EH (cell line): ENCODE measurements around the gene GNL3.
"Not testable (repeated sequence)": the region's sequence is repeated elsewhere in the genome, so short reads cannot be mapped to it uniquely, and the experiment has no call there.

ENCODE experiments used
- DNase-seq: peaks from one replicate; pipeline ENCODE4 v3.0.0-alpha.2; 2015; ENCODE audit warnings: low read depth

GNL3 gene, protein sequence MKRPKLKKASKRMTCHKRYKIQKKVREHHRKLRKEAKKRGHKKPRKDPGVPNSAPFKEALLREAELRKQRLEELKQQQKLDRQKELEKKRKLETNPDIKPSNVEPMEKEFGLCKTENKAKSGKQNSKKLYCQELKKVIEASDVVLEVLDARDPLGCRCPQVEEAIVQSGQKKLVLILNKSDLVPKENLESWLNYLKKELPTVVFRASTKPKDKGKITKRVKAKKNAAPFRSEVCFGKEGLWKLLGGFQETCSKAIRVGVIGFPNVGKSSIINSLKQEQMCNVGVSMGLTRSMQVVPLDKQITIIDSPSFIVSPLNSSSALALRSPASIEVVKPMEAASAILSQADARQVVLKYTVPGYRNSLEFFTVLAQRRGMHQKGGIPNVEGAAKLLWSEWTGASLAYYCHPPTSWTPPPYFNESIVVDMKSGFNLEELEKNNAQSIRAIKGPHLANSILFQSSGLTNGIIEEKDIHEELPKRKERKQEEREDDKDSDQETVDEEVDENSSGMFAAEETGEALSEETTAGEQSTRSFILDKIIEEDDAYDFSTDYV

DNA sequence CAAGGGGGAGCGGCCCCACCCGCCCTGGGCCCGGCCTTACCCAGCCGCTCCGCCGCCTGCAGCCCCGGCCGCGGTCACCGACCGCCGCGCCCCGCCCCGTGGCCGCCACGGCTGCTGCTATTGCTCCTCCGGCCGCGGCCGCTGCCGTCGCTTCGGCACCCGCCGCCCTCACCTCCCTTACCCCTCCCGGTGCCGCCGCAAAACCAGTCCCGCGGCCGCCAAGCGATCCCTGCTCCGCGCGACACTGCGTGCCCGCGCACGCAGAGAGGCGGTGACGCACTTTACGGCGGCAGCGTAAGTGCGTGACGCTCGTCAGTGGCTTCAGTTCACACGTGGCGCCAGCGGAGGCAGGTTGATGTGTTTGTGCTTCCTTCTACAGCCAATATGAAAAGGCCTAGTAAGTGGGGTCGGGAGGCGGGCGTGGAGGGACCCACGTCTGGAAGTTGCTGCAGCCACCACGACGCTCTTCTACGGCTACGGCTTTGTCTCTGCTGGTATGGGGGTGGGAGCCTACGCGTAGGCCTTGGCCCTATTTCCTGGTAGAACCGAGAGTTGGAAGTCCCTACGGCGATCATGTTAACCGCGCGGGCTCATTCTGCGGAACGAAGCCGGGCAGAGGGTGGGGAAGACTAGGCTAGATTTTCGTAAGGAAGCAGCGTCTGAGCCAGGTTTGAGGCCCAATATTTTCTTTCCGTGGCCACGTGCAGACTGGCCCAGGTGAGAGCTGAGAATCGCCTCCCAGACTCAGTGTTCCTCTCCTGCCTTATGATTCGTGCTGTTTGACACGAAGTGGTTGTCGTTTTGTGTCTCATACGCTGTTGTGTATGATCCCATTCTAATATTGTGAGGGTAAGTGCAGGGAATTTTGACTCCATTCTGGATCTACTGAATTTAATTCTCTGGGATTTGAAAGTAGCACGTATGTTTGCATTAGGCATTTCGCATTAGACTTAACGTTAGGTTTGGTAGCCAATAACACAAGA, at the start of gene GNL3, which contains the start of gene PBRM1:
Gene GNL3 (plus strand): TSS at position 324 of the 983 bp plus-strand sequence. CDS start 61 bp downstream, at position 385.
Gene PBRM1 (minus strand): TSS at position 205 of the 983 bp plus-strand sequence.
- peak; percentile 95 for DNase-seq

DNA sequence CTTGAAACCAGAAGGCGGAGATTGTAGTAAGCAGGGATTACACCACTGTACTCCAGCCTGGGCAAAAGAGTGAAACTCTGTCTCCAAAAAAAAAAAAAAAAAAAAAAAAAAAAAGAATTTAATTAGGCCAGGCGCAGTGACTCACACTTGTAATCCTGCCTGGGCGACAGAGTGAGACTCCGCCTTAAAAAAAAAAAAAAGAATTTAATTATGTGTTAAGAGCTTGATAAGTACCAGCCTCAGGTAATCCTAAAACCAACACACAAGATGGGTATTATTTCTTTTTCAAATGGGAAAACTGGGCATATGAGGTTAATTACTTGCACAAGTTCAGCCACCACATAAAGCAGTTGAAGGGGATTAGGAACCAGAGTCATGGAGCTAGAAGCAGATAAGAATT, 49.2 kb upstream of the GNL3 start:
- DNase-seq, result peak; percentile 52

DNA sequence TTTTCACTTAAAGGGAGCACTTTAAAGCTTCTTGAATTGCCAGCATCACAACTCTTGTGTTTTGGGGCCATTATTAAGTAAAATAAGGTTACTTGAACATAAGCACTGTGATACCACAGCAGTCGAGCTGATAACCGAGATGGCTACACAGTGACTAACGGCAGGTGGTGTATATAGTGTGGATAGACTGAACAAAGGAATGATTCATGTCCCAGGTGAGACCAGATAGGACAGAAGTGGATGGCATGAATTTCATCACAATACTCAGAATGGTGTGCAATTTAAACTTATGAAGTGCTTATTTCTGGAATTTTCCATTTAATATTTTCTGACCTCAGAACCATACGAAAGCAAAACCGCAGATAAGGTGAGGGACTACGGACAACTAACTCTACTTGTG, 40.3 kb upstream of the GNL3 start:
- no peak for DNase-seq

DNA sequence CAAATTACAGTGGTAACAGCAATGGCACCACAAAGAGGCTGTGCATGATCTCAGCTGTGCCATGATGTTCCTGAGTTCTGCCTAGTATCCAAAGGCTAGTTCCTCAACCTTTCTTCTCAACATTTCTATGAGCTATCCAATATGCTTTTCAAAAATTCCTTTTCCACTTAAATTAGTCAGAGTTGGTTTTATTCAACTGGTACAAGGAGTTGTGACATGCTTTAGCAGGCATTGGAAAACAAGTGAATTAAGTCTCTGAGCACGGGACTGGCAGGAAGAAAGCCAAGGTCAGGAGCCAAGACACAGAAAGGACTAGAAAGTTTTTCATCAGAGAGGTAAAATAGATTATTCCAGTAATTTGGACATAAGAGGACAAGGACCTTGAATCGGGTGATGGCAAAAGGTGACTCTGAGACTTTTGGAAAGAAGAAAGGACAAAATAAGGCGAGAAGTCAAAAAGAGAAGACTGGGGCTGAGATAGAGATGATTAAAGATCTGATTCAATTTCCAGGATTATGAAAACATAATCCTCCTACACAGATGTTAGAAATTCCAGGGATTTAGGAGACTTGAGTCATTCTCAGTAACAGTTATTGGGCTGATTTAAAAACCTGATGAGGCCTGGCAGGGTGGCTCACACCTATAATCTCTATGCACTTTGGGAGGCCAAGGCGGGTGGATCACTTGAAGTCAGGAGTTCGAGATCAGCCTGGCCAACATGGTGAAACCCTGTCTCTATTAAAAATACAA, 36.2 kb upstream of the GNL3 start:
- peak; percentile 57 for DNase-seq

DNA sequence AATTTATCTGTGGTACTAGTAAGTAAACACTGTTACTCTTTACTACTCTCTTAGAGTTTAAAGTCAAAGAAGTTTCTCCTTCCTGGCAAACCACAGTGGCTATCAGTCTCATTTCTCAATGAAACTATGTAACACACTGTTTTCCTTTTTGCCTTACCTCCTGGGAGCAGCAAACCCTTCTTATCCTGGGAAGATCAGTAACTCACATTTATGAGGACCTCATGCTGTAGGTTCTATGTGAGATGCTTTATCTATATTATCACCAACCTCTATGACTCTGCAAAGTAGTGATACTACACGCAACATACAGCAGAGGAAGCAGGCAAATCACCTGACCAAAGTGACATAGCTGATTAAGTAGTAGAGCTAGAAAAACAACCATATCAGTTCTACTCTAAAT, 35.4 kb upstream of the GNL3 start:
- peak; percentile 35 for DNase-seq

DNA sequence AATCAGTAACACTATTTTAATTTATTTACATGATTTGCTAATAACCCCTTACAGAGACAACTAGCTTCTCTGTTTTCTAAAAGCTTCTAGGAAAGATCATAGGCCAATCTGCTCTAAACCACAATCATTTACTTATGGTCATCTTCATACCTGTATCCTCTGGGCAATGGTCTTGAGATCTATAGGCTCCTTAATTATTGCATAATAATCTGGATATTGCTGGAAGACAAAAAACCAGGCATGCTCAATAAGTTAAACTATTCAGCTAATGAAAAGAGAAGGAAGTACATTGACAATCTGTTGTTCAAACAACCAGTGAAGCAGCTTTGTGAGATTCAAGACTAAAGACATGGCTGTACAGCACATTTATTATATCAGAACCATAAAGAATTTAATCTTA, 34.2 kb upstream of the GNL3 start:
- no peak for DNase-seq

DNA sequence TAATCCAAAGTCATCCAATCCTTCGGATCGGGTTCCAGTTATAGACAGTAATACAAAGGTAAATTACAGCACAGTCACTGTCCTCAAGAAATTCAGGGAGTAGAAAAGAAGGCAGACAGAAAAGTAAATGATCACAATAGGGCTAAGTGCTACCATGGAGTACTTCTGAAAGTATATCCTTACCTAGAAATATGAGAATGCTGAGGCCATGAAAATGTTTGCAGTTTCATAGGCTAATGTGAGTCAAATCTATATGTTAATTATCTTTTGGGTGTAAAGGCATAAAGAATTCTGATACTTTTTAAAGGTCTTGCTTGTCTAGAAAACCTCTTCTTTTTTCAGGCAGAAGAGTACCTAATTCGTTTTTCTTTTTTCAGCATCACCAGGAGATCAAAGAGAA, 29.9 kb upstream of the GNL3 start:
- no peak for DNase-seq

DNA sequence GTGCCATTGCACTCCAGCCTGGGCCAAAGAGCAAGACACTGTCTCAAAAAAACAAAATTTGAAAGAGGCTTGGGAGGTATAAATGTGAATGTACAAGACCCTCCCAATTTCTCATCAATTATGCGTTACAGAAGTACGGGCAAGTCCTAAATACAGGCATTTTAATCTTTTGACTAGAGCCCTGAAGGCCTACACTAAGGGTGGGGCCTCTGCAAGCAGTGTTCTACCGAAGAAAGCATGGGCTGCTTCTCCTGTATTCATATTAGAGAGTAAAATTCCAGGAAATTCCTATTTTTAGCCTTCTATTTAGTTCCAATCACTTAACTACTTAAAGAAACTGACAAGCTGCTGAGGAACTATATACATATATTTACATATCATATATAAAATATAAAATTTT, 25.8 kb upstream of the GNL3 start:
- no peak for DNase-seq

DNA sequence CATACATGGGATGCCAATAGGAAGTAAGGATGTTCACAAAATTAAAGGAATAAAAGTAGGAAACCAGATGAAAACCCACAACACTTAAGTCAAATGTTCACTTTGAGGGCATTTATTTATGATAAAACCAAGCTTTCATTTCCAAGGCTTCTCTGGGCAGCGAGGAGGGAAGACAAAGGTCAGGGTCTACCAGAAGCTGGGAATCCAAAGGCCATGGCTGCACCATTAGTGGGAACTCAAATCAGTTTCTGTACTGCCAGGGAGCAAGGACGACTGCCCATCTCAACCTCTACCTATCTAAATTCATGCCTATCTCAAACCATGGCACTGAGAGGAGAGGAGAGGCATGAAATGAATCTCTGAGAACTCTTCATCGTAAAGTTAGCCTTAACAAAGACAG, 22.7 kb upstream of the GNL3 start:
- no peak for DNase-seq

DNA sequence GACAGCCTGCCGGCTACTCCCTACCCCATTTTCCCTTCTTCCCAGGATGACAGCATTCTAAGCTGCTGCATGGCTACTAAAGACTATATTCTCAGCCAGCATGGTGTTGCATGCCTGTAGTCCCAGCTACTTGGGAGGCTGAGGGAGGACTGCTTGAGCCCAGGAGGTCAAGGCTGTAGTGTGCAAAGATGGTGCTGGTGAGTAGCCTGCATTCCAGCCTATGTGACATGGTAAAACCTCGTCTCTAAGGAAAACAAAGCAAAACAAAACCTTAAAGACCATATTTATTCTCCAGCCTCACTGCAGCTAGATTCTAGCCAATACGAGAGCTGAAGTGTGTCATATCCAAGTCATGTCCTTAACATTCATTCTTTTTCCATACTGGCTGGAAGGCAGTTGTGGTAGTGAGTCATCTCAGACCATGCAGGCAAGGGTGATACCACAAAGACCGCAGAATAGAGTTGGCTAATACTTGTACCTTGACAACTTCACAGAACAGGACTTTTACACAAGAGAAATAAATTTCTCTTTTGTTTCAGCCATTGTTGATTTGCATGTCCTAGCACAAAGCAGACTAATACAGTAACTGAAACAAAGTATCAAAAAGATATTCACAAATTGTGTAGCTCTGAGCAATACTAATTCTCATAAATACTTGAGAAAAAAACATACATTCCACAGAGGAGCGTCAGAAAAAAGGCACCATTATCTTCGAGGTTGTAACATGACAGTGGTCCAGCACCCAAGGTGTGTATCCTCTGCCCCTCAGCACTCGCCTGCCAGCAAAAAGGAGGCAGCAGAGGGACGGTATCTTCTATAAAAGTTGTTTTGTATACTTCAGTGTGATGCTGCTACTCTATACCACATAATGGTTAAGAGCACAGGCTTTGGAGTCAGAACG, 15.0 kb upstream of the GNL3 start:
- peak; percentile 100 for DNase-seq

DNA sequence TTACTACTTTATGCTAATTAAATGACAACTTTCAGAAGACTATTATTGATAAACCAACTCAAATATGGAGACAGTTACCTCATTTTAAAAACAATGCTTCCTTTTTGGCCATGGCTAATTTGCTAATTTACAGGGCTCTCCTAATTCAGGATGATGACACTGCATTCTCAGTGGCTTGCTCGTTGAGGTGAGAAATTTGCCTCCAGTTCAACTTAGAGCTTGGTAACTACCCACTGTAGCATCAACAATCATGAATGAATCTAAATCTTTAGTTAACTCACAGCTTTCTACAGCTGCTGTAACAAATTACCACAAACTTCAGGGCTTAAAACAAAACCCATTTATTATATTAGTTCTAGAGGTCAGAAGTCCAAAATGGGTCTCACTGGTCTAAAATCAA, 14.2 kb upstream of the GNL3 start:
- DNase-seq, result peak; percentile 12

DNA sequence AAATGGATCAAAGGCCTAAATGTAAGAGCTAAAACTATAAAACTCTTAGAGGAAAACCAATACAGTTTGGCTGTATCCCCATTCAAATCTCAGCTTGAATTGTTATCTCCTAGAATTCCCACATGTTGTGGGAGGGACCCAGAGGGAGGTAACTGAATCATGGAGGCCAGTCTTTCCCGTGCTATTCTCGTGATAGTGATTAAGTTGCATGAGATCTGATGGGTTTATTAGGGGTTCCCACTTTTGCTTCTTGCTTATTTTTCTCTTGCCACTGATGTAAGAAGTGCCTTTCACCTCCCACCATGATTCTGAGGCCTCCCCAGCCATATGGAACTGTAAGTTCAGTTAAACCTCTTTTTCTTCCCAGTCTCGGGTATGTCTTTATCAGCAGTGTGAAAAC, 9.6 kb upstream of the GNL3 start:
- DNase-seq, result not testable (repeated sequence)

DNA sequence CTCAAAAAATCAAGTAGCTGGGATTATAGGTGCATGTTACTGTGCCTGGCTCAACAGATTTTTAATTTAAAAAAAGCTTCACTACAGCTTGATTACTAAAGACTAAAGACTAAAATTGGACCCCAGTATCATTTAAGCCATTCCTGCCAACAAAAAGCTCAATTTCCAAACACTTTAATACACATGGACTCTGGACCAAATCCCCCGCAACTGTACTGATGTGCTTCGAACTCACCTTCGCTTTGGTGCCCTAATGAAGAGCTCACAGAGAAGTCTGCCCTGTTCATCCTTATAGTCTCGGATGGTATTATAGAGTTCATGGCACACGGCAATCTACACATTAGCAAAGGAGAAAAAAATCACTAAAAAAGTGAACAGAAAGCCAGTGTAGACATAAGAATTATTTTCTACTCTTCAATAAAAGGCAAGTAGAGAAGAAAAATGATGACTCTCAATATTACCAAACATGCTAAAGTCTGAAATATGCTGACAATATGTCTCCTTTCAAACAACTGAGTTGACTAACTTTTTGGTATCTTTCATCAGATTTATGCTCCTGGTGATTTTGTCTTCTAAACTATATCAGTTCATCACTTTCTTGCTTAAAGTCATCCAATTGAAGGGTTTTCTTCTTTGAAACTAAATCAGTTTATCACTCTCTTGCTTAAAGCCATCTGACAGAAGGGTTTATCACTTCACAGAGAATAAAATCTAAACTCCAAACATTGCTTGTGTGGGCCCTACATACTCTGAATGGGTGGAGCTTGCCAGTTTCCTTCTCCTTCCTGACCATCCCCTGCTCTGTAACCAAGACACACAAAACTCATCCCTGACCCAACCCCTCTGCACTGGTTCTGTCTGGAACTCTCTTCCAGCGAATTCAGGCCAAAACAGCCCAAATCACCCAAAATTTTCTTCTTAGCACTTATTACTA, 7.3 kb upstream of the GNL3 start:
- no peak for DNase-seq

DNA sequence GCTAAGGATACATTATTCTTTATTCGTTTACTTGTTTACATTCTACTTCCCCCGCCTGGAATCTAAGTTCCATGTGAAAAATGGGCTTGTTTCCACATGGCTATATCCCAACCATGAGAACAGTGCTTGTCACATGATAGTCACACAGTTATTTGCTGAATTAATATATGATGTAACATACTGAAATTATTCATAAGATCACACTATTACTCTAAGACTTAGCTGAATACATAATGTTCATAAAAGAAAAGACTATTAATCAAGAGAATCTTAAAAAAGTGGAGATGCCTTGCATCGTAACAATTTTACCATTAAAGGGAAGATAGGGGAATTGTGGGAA, 6.7 kb upstream of the GNL3 start:
- DNase-seq, result no peak

DNA sequence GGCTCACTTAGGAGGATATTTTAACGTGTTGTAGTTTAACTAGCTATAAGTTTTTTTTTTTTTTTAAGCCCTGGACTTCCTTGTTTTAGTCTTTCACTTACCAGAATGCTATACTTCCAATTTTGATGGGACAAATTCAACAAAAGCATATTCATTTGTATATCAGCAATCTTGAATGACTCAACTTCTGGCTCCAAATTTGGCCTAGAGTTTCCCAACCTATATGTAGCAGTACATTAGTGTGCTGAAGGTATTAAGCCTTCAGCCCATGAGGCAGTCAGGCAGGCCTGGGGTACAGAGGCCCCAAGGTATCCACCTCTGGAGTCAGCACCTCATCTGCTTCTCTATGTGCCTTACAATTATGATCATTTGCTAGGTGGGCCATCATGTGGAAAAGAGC, 6.0 kb upstream of the GNL3 start:
- DNase-seq, result no peak

DNA sequence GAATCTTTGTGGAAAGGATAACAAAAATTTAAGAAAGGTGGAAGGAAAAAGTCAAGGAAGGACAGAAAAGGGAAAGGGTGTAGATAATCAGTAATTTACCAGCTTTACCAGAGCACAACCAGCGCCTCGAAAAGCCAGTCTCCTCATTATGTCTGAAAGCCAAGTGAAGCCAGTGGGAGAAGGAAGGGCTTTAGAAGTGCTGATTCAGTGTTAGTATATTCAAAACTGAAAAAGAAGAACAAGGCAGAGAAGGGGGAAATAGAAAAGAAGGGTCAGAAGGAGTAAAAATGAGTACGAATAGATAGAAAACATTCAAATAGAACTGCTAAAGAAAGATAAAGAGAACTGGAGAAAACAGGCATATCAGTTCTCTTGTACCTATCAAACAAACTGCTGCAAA, 4.2 kb upstream of the GNL3 start:
- DNase-seq, result no peak

DNA sequence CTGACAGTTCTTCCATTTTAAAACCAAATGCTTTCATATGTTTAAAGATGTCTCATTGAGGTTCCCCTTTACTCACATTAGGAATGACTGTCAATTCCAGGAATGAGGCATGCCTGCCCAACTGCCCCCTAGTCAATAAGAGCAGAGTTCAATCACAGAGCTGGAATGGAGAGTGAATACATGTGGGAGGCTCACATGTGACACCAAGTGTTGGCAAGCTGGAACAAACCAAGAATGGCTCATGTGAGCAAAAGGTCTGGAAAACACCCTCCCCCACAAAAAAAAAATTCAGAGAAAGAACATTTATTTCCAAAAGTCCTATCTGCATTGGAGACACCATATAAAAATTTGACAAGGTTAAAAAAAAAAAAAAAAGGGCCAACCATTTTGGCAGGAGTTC, 3.8 kb upstream of the GNL3 start:
- DNase-seq, result peak; percentile 77

DNA sequence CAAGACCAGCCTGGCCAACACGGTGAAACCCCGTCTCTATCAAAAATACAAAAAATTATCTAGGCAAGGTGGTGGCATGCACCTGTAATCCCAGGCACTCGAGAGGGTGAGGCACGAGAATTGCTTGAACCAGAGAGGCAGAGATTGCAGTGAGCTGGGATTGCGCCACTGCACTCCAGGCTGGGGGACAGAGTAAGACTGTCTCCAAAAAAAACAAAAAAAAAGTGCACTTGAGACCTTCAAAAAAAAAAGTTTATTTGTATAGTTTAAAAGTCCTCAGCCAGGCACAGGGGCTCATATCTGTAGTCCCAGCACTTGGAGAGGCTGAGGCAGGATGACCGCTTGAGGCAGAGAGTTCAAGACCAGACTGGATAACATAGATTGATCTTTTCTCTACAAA, 2.2 kb upstream of the GNL3 start:
- DNase-seq, result peak; percentile 23

DNA sequence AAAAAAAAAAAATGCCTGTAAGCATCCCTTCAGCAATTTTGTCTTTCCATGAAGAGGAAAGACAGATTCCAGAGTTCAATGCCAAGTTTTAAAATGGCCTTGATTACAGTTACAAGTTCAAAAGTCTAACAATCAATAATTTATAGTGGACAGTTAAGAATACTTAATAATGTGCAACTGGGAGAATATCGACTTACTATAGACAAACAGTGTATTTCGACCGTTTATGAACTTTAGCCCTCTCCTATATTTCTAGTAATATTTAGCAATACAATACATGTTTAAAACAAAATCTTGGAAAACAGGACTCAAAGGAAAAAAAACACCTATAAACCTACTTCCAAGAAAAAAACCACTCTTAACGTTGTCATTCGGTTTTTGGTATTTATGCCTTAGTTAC, 1.6 kb upstream of the GNL3 start:
- no peak for DNase-seq

DNA sequence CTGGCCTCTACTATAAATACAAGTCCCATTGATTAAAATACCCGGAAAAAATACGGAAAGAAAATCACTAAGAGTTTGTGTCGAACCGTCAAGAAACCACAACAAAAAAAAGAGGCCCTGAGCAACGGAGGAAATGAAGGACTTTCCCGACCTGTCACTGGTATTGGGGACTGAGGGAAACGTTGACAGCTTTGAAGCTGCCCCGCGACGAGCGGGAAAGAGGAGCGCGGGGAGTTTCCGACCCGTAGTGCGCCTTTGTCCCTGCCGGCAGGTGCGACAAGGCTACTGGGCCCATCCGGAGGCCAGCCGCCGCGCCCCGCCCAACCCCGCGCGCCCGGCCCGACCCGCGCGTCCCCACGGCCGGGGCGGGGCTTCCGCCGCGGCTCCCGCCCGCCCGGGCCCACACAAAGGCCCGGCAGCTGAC, 535 bp upstream of the GNL3 start:
- peak; percentile 78 for DNase-seq
